ENCODE measurements around the gene SERPINA5.

GRCh38 chr14:94601884-94602391 lies 20.7 kb downstream of the SERPINA5 start:
- TF ChIP-seq RAD21 (IDR thresholded peaks at IDR 0.05; ENCODE audit: low read depth) (no peak), CEBPB (IDR thresholded peaks at IDR 0.05) (no peak), NFIC (IDR thresholded peaks at IDR 0.05) (no peak), REST (IDR thresholded peaks at IDR 0.05; ENCODE audit: low read depth) (no peak), EP300 (IDR thresholded peaks at IDR 0.05; ENCODE audit: borderline replicate concordance) (no peak), TAF1 (IDR thresholded peaks at IDR 0.05; ENCODE audit: low read depth) (no peak), ZBTB7A (IDR thresholded peaks at IDR 0.05; ENCODE audit: low read depth) (no peak), TEAD4 (IDR thresholded peaks at IDR 0.05) (no peak), YY1 (IDR thresholded peaks at IDR 0.05; ENCODE audit: low read depth) (no peak), CREB1 (IDR thresholded peaks at IDR 0.05; ENCODE audit: low read depth) (no peak), USF1 (IDR thresholded peaks at IDR 0.05) (no peak), MAX (IDR thresholded peaks at IDR 0.05) (no peak), FOXM1 (IDR thresholded peaks at IDR 0.05; ENCODE audit: borderline replicate concordance, low read depth) (no peak), TCF12 (IDR thresholded peaks at IDR 0.05; ENCODE audit: low read depth) (no peak)

Measured in Ishikawa (cell line).